ENCODE data around the gene SLIT1.

DNA sequence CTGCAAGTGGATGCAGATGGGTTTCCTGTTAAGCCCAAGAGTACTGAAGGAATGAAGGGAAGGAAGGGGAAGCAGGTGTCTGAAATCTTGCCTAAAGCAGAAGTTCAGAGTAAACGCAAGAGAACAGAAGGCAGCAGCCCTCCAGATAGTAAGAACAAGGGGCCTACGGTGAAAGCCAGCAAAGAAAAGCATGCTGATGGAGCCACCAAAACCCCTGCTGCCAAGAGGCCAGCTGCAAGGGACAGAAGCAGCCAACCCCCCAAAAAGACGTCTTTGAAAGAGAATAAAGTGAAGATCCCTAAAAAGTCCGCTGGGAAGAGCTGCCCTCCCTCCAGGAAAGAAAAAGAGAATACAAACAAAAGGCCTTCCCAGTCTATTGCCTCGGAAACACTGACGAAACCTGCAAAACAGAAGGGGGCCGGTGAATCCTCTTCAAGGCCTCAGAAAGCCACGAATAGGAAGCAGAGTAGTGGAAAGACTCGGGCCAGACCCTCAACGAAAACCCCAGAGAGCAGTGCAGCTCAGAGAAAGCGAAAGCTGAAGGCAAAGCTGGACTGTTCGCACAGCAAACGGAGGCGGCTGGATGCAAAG lies 201.1 kb downstream of the SLIT1 start:
- TF ChIP-seq, protein P1, sequence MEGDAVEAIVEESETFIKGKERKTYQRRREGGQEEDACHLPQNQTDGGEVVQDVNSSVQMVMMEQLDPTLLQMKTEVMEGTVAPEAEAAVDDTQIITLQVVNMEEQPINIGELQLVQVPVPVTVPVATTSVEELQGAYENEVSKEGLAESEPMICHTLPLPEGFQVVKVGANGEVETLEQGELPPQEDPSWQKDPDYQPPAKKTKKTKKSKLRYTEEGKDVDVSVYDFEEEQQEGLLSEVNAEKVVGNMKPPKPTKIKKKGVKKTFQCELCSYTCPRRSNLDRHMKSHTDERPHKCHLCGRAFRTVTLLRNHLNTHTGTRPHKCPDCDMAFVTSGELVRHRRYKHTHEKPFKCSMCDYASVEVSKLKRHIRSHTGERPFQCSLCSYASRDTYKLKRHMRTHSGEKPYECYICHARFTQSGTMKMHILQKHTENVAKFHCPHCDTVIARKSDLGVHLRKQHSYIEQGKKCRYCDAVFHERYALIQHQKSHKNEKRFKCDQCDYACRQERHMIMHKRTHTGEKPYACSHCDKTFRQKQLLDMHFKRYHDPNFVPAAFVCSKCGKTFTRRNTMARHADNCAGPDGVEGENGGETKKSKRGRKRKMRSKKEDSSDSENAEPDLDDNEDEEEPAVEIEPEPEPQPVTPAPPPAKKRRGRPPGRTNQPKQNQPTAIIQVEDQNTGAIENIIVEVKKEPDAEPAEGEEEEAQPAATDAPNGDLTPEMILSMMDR (IDR thresholded peaks at IDR 0.05; ENCODE audit: insufficient read depth, low read length, poor library complexity, severe bottlenecking) = no peak
- TF ChIP-seq EZH2phosphoT487 (conservative IDR thresholded peaks at IDR 0.05; ENCODE audit: low read length) = no peak

All from SU-DHL-6 (cell line).